Liver (tissue), 9 donors: ENCODE data around the gene STK35. TPM values are rescaled to one million over a fixed set of nuclear protein-coding genes. Genes with fewer than 3 reads are reported as not detected.

ENCODE experiments used
- DNase-seq: peaks from one replicate; pipeline ENCODE4 v3.0.0-alpha.2; 2017; ENCODE audit warnings: low spot score
- H3K27ac ChIP-seq, 2 donors: one replicate each; pipeline ENCODE4 v1.7.0; 2013; ENCODE audit warnings: inconsistent platforms in 2 of 2, low read length in 2 of 2, control low read depth in 1 of 2, low read depth in 1 of 2, mild to moderate bottlenecking in 1 of 2
- H3K27me3 ChIP-seq, 4 donors: one replicate each; pipeline versions ENCODE4 v1.6.1 to v1.7.0; 2013; ENCODE audit warnings: low read length in 3 of 4, inconsistent platforms in 1 of 4, mild to moderate bottlenecking in 1 of 4, moderate library complexity in 1 of 4; ENCODE audit not compliant: control insufficient read depth in 4 of 4, insufficient read depth in 4 of 4
- H3K36me3 ChIP-seq, 4 donors: one replicate each; pipeline versions ENCODE4 v1.6.1 to v1.7.0; 2013; ENCODE audit warnings: low read length in 3 of 4, mild to moderate bottlenecking in 3 of 4, low read depth in 1 of 4, moderate library complexity in 1 of 4; ENCODE audit not compliant: control insufficient read depth in 4 of 4, insufficient read depth in 3 of 4
- H3K4me1 ChIP-seq, 4 donors: one replicate each; pipeline versions ENCODE4 v1.6.1 to v1.7.0; 2013; ENCODE audit warnings: low read length in 3 of 4, mild to moderate bottlenecking in 3 of 4, moderate library complexity in 1 of 4; ENCODE audit not compliant: control insufficient read depth in 4 of 4, insufficient read depth in 4 of 4
- H3K4me3 ChIP-seq, 3 donors: one replicate each; pipeline versions ENCODE4 v1.6.1 to v1.7.0; 2013; ENCODE audit warnings: low read length in 3 of 3, control low read depth in 1 of 3, low read depth in 1 of 3, mild to moderate bottlenecking in 1 of 3
- H3K9ac ChIP-seq, 2 donors: one replicate each; pipeline ENCODE4 v1.7.0; 2013; ENCODE audit warnings: low read length in 2 of 2, mild to moderate bottlenecking in 2 of 2, moderate library complexity in 2 of 2, control low read depth in 1 of 2, low read depth in 1 of 2
- H3K9me3 ChIP-seq, 4 donors: one replicate each; pipeline versions ENCODE4 v1.6.1 to v1.7.0; 2013; ENCODE audit warnings: low read length in 3 of 4; ENCODE audit not compliant: control insufficient read depth in 4 of 4
- ATF3 ChIP-seq: IDR thresholded peaks from 2 replicates; pipeline ENCODE4 v1.6.1; 2016; ENCODE audit warnings: antibody characterized with exemption
- CTCF ChIP-seq: fragments of 150-350 bp; IDR thresholded peaks from 2 replicates; pipeline ENCODE4 v1.5.1; 2017; ENCODE audit warnings: improper control_type of control experiment, low read depth, low read length; ENCODE audit not compliant: missing input control
- EGR1 ChIP-seq, 2 donors: IDR thresholded peaks; 2 replicates each; pipeline ENCODE4 v1.6.1; 2016 to 2018; ENCODE audit warnings: antibody characterized with exemption in 2 of 2, low read depth in 2 of 2
- FOXA1 ChIP-seq: IDR thresholded peaks from 2 replicates; pipeline ENCODE4 v1.6.1; 2016; ENCODE audit warnings: antibody characterized with exemption
- FOXA2 ChIP-seq: IDR thresholded peaks from 2 replicates; pipeline ENCODE4 v1.6.1; 2016; ENCODE audit warnings: antibody characterized with exemption
- GABPA ChIP-seq, 2 donors: IDR thresholded peaks in 1 of 2; conservative IDR thresholded peaks in 1 of 2; 2 replicates each; pipeline ENCODE4 v1.6.1; 2016; ENCODE audit warnings: antibody characterized with exemption in 2 of 2, mild to moderate bottlenecking in 1 of 2, moderate library complexity in 1 of 2
- HNF4A ChIP-seq, 2 donors: conservative IDR thresholded peaks; 2 replicates each; pipeline ENCODE4 v1.6.1; 2016; ENCODE audit warnings: antibody characterized with exemption in 2 of 2, mild to moderate bottlenecking in 2 of 2
- HNF4G ChIP-seq: IDR thresholded peaks from 2 replicates; pipeline ENCODE4 v1.6.1; 2016; ENCODE audit warnings: antibody characterized with exemption
- JUND ChIP-seq, 2 donors: IDR thresholded peaks; 2 replicates each; pipeline ENCODE4 v1.6.1; 2016; ENCODE audit warnings: antibody characterized with exemption in 2 of 2
- NR2F2 ChIP-seq: IDR thresholded peaks from 2 replicates; pipeline ENCODE4 v1.6.1; 2016; ENCODE audit warnings: antibody characterized with exemption
- RAD21 ChIP-seq, 2 donors: IDR thresholded peaks; 2 replicates each; pipeline ENCODE4 v1.6.1; 2016; ENCODE audit warnings: antibody characterized with exemption in 2 of 2, mild to moderate bottlenecking in 2 of 2
- RXRA ChIP-seq, 2 donors: IDR thresholded peaks; 2 replicates each; pipeline ENCODE4 v1.6.1; 2017 to 2018; ENCODE audit warnings: antibody characterized with exemption in 2 of 2, mild to moderate bottlenecking in 1 of 2
- SP1 ChIP-seq: IDR thresholded peaks from 2 replicates; pipeline ENCODE4 v1.6.1; 2018; ENCODE audit warnings: antibody characterized with exemption, mild to moderate bottlenecking
- TAF1 ChIP-seq: conservative IDR thresholded peaks from 2 replicates; pipeline ENCODE4 v1.6.1; 2016; ENCODE audit warnings: antibody characterized with exemption, mild to moderate bottlenecking
- YY1 ChIP-seq: IDR thresholded peaks from 2 replicates; pipeline ENCODE4 v1.6.1; 2016; ENCODE audit warnings: antibody characterized with exemption, mild to moderate bottlenecking
- WGBS: extraction: QIAGEN DNeasy Blood & Tissue Kit; methylation state at CpG from one replicate; pipeline ENCODE4 v1.1.7; 2013; 5-methylcytosine and 5-hydroxymethylcytosine counted together
- polyA plus RNA-seq, 2 donors: library from polyadenylated mRNA; stranded (reverse) in 1 of 2; unstranded in 1 of 2; fragments of 200-250 nt in 1 of 2; fragments of >200 nt in 1 of 2; fragmentation: Nextera tagmentation in 1 of 2; extraction: Ambion mirVana in 1 of 2; gene quantifications; one replicate each; pipeline versions ENCODE4 v1.2.1 to v1.2.3, GENCODE V29; 2013 to 2015
- total RNA-seq, 2 donors: library from RNA; depleted of rRNA; stranded (reverse); fragments of >200 nt; gene quantifications; one replicate each; pipeline ENCODE4 v1.2.3, GENCODE V29; 2014
- TF ChIP-seq, protein P1 (sequence below): IDR thresholded peaks from 2 replicates; pipeline ENCODE4 v1.6.1; 2016; ENCODE audit warnings: antibody characterized with exemption
- TF ChIP-seq, protein P2 (sequence below): IDR thresholded peaks from 2 replicates; pipeline ENCODE4 v1.6.1; 2016; ENCODE audit warnings: antibody characterized with exemption
- TF ChIP-seq, protein P3 (sequence below): IDR thresholded peaks from 2 replicates; pipeline ENCODE4 v1.6.1; 2016; ENCODE audit warnings: antibody characterized with exemption, mild to moderate bottlenecking
- donor health status: healthy.
- donor health status: healthy.
- donor health status: healthy.
- donor health status: healthy.
- donor health status: healthy.

Gene STK35
- total and polyA plus RNA-seq, 4 donors, result 2.5 to 18.5 (median 9.9) TPM

DNA sequence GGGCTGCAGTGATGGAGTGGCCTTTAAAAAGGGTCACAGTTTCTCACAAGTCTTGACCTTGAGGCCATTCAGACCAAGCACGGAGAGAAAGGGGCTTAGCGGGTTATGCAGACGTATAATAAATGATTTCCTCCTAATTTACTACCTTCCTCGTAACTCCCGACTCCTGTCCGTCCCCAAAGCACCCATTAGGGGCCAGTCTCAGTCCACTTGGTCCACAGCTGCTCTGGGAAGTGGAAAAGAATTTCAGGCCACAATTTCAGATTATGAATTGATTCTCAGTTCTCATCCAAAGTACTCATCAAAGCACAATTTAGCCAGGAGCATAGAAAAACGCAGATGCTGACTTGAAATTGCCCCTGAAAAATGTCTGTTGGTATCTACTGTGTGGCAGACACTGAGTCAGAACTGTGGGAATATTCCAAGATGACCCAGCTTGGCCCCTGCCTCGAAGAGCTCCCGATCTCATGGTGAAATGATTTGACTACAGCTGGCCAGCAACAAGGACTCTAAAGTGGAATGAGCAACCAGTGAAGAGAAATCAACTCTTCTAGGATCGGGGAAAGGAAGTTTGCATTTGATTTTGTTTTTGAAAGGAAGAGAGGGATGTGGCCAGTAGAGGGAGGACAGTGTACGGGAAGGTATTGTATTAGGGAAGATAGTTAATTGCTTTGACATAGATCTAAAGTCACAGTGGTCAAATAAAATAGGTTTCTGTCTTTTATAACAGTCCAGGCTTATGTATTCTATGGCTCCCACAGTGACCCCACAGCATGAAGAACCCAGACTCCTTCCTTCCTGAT is 15.2 kb upstream of the STK35 start:
- no peaks in the 10 kb centered on the region for H3K9me3 ChIP-seq
- no peaks in the 10 kb centered on the region for H3K27me3 ChIP-seq
- H3K4me1 ChIP-seq, result peaks cover 0 to under 1% (median 0%) of the 10 kb centered on the region in 4 donors
- TF ChIP-seq RAD21 (IDR thresholded peaks at IDR 0.05) (peak in 1 of 2 donors; percentile 14), FOXA2 (no peak), ATF3 (no peak)
- H3K9ac ChIP-seq, result no peak overlapping the region
- H3K4me3 ChIP-seq, result no peak overlapping the region
- no peaks in the 10 kb centered on the region for H3K36me3 ChIP-seq
- no peak overlapping the region for H3K27ac ChIP-seq
- no peak for DNase-seq
- 71% methylated on average over 11 of the region's 11 CpGs for WGBS

DNA sequence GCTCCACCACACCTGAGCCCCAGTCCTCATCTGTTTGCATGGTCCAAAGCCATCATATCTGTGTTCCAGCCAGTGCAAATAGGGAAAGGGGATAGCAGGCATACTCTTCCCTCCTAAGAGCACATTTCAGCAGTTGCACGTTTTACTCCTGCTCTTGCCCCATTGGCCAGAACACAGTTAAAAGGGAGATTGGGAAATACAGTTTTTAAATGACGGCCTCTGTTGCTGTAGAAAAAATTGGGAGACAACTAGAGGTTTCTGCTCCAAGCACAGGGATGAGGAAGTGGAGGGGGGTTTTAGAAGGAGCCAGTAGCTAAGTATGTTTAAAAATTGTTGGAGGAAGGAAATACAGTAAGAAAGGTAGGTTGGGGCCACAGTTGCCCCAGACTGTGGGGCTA is 14.6 kb upstream of the STK35 start:
- no peak overlapping the region for H3K4me3 ChIP-seq
- no peaks in the 10 kb centered on the region for H3K4me1 ChIP-seq
- no peak overlapping the region for H3K27ac ChIP-seq
- H3K9me3 ChIP-seq, result no peaks in the 10 kb centered on the region
- 64% methylated on average over 2 of the region's 2 CpGs for WGBS
- no peak for DNase-seq
- H3K9ac ChIP-seq, result no peak overlapping the region
- H3K36me3 ChIP-seq, result no peaks in the 10 kb centered on the region
- TF ChIP-seq, protein P1, sequence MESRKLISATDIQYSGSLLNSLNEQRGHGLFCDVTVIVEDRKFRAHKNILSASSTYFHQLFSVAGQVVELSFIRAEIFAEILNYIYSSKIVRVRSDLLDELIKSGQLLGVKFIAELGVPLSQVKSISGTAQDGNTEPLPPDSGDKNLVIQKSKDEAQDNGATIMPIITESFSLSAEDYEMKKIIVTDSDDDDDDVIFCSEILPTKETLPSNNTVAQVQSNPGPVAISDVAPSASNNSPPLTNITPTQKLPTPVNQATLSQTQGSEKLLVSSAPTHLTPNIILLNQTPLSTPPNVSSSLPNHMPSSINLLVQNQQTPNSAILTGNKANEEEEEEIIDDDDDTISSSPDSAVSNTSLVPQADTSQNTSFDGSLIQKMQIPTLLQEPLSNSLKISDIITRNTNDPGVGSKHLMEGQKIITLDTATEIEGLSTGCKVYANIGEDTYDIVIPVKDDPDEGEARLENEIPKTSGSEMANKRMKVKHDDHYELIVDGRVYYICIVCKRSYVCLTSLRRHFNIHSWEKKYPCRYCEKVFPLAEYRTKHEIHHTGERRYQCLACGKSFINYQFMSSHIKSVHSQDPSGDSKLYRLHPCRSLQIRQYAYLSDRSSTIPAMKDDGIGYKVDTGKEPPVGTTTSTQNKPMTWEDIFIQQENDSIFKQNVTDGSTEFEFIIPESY, result no peak
- TF ChIP-seq, protein P2, sequence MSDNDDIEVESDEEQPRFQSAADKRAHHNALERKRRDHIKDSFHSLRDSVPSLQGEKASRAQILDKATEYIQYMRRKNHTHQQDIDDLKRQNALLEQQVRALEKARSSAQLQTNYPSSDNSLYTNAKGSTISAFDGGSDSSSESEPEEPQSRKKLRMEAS, result no peak
- TF ChIP-seq GABPA (IDR thresholded peaks at IDR 0.05 in 1 of 2, conservative IDR thresholded peaks at IDR 0.05 in 1 of 2) (no peak), RXRA (IDR thresholded peaks at IDR 0.05) (no peak), YY1 (no peak), TAF1 (no peak), JUND (IDR thresholded peaks at IDR 0.05) (no peak), FOXA1 (no peak), NR2F2 (no peak), HNF4A (conservative IDR thresholded peaks at IDR 0.05) (no peak), HNF4G (no peak), RAD21 (IDR thresholded peaks at IDR 0.05) (no peak), ATF3 (no peak), FOXA2 (no peak), SP1 (no peak), EGR1 (IDR thresholded peaks at IDR 0.05; ENCODE audit: low read depth in 2 of 2) (no peak), CTCF (no peak)
- TF ChIP-seq, protein P3, sequence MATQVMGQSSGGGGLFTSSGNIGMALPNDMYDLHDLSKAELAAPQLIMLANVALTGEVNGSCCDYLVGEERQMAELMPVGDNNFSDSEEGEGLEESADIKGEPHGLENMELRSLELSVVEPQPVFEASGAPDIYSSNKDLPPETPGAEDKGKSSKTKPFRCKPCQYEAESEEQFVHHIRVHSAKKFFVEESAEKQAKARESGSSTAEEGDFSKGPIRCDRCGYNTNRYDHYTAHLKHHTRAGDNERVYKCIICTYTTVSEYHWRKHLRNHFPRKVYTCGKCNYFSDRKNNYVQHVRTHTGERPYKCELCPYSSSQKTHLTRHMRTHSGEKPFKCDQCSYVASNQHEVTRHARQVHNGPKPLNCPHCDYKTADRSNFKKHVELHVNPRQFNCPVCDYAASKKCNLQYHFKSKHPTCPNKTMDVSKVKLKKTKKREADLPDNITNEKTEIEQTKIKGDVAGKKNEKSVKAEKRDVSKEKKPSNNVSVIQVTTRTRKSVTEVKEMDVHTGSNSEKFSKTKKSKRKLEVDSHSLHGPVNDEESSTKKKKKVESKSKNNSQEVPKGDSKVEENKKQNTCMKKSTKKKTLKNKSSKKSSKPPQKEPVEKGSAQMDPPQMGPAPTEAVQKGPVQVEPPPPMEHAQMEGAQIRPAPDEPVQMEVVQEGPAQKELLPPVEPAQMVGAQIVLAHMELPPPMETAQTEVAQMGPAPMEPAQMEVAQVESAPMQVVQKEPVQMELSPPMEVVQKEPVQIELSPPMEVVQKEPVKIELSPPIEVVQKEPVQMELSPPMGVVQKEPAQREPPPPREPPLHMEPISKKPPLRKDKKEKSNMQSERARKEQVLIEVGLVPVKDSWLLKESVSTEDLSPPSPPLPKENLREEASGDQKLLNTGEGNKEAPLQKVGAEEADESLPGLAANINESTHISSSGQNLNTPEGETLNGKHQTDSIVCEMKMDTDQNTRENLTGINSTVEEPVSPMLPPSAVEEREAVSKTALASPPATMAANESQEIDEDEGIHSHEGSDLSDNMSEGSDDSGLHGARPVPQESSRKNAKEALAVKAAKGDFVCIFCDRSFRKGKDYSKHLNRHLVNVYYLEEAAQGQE, result no peak
- no peaks in the 10 kb centered on the region for H3K27me3 ChIP-seq
